ENCODE measurements around the gene MOB2. TPM values are rescaled to one million over a fixed set of nuclear protein-coding genes. Genes with fewer than 3 reads are reported as not detected.

The MOB2 gene
- total RNA-seq, 2 experiments from 2014 or later, result 22.4 to 27.5 TPM

GRCh38 chr11:1502168-1502953 is 15.8 kb upstream of the MOB2 start:
- Histone ChIP-seq H3K9me3 (ENCODE audit: low read length) (no peaks in the 10 kb centered on the region), H2AFZ (ENCODE audit: low read length) (no peak overlapping the region), H4K20me1 (ENCODE audit: insufficient read depth, low read length) (no peaks in the 10 kb centered on the region; the same call in 1 of the 2 replicates), H3K9me2 (ENCODE audit: insufficient read depth, low read length) (no peaks in the 10 kb centered on the region), H3K4me3 (ENCODE audit: low read depth, low read length, poor library complexity, severe bottlenecking) (no peak overlapping the region), H3K79me2 (ENCODE audit: insufficient read depth, low read depth, low read length) (no peaks in the 10 kb centered on the region), H3K4me1 (ENCODE audit: insufficient read depth, low read length, poor library complexity, severe bottlenecking) (peaks cover under 1% of the 10 kb centered on the region), H3K4me2 (ENCODE audit: low read length) (no peak overlapping the region), H3K36me3 (ENCODE audit: insufficient read depth, low read length) (no peaks in the 10 kb centered on the region), H3K27ac (ENCODE audit: low read depth, low read length, poor library complexity, severe bottlenecking) (no peak overlapping the region)
- DNase-seq (ENCODE audit: low spot score), result no peak
- POLR2A ChIA-PET, result no interaction called here
- CTCF ChIA-PET (ENCODE audit: unreplicated experiment), result no interaction called here
- intact Hi-C loops (cut with micrococcal nuclease; ENCODE audit: unreplicated experiment), result no loop called here
- BruUV-seq (replicated peaks), result no TSS peak
- TF ChIP-seq, protein P1, sequence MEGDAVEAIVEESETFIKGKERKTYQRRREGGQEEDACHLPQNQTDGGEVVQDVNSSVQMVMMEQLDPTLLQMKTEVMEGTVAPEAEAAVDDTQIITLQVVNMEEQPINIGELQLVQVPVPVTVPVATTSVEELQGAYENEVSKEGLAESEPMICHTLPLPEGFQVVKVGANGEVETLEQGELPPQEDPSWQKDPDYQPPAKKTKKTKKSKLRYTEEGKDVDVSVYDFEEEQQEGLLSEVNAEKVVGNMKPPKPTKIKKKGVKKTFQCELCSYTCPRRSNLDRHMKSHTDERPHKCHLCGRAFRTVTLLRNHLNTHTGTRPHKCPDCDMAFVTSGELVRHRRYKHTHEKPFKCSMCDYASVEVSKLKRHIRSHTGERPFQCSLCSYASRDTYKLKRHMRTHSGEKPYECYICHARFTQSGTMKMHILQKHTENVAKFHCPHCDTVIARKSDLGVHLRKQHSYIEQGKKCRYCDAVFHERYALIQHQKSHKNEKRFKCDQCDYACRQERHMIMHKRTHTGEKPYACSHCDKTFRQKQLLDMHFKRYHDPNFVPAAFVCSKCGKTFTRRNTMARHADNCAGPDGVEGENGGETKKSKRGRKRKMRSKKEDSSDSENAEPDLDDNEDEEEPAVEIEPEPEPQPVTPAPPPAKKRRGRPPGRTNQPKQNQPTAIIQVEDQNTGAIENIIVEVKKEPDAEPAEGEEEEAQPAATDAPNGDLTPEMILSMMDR (conservative IDR thresholded peaks at IDR 0.05; ENCODE audit: low read length), result no peak
- no peak for TF ChIP-seq EZH2phosphoT487 (IDR thresholded peaks at IDR 0.05; ENCODE audit: borderline replicate concordance, low read depth, low read length)

DNA sequence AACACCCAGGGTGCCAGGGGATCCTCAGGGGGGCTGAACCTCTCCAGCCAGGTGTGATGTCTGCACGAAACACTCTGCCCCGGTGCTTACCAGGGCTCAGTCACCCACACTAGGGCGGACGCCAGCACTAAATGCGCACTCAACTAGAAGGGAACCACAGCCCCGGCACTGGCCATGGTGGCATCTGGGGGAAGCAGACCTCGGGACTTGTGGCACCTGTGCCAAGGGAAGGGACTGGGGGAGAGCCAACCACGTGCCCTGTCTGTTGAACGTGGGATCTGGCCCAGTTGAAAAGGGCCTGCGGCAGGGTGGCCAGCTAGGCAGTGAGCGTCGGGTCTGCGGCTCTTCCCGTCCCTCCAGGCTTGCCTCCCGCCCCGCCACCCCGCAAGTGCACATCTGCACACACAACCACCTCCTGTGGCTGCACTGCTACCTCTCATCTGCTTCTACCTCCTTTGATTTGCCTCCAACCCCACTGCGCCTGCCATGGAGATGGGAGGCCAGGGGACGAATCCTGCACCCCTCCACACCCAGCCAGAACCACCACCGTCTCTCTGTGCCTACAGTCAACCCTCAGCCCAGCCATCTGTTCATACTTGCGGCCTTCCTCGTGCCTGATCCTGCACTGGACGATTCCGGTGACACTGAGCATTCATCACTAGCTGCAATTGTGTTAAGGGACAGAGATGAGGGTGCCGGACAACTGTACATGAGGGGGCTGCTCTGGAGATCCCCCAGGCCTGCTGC is 15.0 kb upstream of the MOB2 start:
- intact Hi-C loops (cut with micrococcal nuclease; ENCODE audit: unreplicated experiment), result no loop called here
- Histone ChIP-seq H3K4me3 (ENCODE audit: low read depth, low read length, poor library complexity, severe bottlenecking) (no peak overlapping the region), H3K4me1 (ENCODE audit: insufficient read depth, low read length, poor library complexity, severe bottlenecking) (no peaks in the 10 kb centered on the region), H3K27ac (ENCODE audit: low read depth, low read length, poor library complexity, severe bottlenecking) (no peak overlapping the region), H2AFZ (ENCODE audit: low read length) (no peak overlapping the region), H3K79me2 (ENCODE audit: insufficient read depth, low read depth, low read length) (no peaks in the 10 kb centered on the region), H3K9me2 (ENCODE audit: insufficient read depth, low read length) (no peaks in the 10 kb centered on the region), H3K36me3 (ENCODE audit: insufficient read depth, low read length) (no peaks in the 10 kb centered on the region), H3K9me3 (ENCODE audit: low read length) (no peaks in the 10 kb centered on the region), H4K20me1 (ENCODE audit: insufficient read depth, low read length) (no peaks in the 10 kb centered on the region; the same call in 1 of the 2 replicates), H3K4me2 (ENCODE audit: low read length) (no peak overlapping the region)
- DNase-seq (ENCODE audit: low spot score), result no peak
- TF ChIP-seq EZH2phosphoT487 (IDR thresholded peaks at IDR 0.05; ENCODE audit: borderline replicate concordance, low read depth, low read length), result no peak
- TF ChIP-seq, protein P1 (conservative IDR thresholded peaks at IDR 0.05; ENCODE audit: low read length), result no peak
- ChIA-PET CTCF (ENCODE audit: unreplicated experiment) (no interaction called here), POLR2A (no interaction called here)
- no TSS peak for BruUV-seq (replicated peaks)
